Right lobe of liver (tissue), 6 donors: ENCODE results near the gene CRACDL. TPM values are rescaled to one million over a fixed set of nuclear protein-coding genes. Genes with fewer than 3 reads are reported as not detected.

ENCODE experiments used
- ATAC-seq, 4 donors: fragments of 200-7000 bp; cut with Tn5 transposase; one replicate each; pipeline ENCODE4 v1.9.1; 2020; ENCODE audit warnings: mild to moderate bottlenecking in 4 of 4, moderate library complexity in 4 of 4
- DNase-seq, 3 donors: peaks; one replicate each; pipeline ENCODE4 v3.0.0-alpha.2; 2020
- H3K27ac ChIP-seq, 3 donors: fragments of 200-600 bp; one replicate each; pipeline ENCODE4 v1.8.0; 2022
- H3K27me3 ChIP-seq, 2 donors: fragments of 200-600 bp; one replicate each; pipeline ENCODE4 v1.8.0; 2022
- H3K36me3 ChIP-seq, 4 donors: fragments of 200-600 bp; sonication (generic) in 1 of 4; one replicate each; pipeline versions ENCODE4 v1.5.1 to v1.8.0; 2017 to 2022; ENCODE audit warnings: control low read depth in 1 of 4
- H3K4me1 ChIP-seq, 4 donors: fragments of 200-600 bp; sonication (generic) in 1 of 4; one replicate each; pipeline versions ENCODE4 v1.5.1 to v1.8.0; 2017 to 2022; ENCODE audit warnings: control low read depth in 1 of 4
- H3K4me3 ChIP-seq, 3 donors: fragments of 200-600 bp; one replicate each; pipeline ENCODE4 v1.8.0; 2022
- H3K9me3 ChIP-seq, 4 donors: fragments of 200-600 bp; sonication (generic) in 1 of 4; one replicate each; pipeline versions ENCODE4 v1.5.1 to v1.8.0; 2017 to 2022; ENCODE audit warnings: control low read depth in 1 of 4
- POLR2A ChIP-seq: fragments of 450-650 bp; IDR thresholded peaks from one replicate; pipeline ENCODE4 v1.6.1; 2017; ENCODE audit warnings: antibody characterized with exemption, mild to moderate bottlenecking
- WGBS: methylation state at CpG from one replicate; pipeline ENCODE4 v1.1.6; 2018; ENCODE audit warnings: low coverage, low lambda C conversion rate; ENCODE audit not compliant: insufficient coverage; ENCODE audit errors: missing lambda C conversion rate; 5-methylcytosine and 5-hydroxymethylcytosine counted together
- intact Hi-C, 2 donors: fragments of 100-400 bp; cut with DNase I; formaldehyde crosslinking; loops; one replicate each; pipeline versions ENCODE4 v1.11.2 to v1.14.1; 2022
- total RNA-seq, 6 experiments: library from RNA; depleted of rRNA in 2 of 6; stranded (reverse); fragments of >200 nt in 2 of 6; fragmentation: NEBNext Ultra II Directional in 3 of 6; extraction: Animal tissue kit (Norgen Biotek cat#: 25700) in 3 of 6; gene quantifications; one replicate each; pipeline versions ENCODE4 v1.1.0 to v1.2.4, GENCODE V29; 2016 to 2023
- TF ChIP-seq, protein P1 (sequence below), 4 donors: fragments of 200-600 bp in 3 of 4; fragments of 450-650 bp in 1 of 4; IDR thresholded peaks; one replicate each; pipeline versions ENCODE4 v1.5.1 to v1.8.0; 2016 to 2022; ENCODE audit warnings: antibody characterized with exemption in 4 of 4, mild to moderate bottlenecking in 2 of 4
- donor health status: DM: no; HTN: yes; CAD: no.
- donor health status: DM: no; HTN: no; CAD: no.
- donor health status: DM: no; HTN: no; CAD: no.
- donor health status: DM: no; HTN: yes; CAD: no.
- donor health status: DM: no; HTN: yes; CAD: no.

The CRACDL gene
- total RNA-seq, 6 experiments from 2014 or later, result 0.12 to 0.56 (median 0.32) TPM

DNA sequence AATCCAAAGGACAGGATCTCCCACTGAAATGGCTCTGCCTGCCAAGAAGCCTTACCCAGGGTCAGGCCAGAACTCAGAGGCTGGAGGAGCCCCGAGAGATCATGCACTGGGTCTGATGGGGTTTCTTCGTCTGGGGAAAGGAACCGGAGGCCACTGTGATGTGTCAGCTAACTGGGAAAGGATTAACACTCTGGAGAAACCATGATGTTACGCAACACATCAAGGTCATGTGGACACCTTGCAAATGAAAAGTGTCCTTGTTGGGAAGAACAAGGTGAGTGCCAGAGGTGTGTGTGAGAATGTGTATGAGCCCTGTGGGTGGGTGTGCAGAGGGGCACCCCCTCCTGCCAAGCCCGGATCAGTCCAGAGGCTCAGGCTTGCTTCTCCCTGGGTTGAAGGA lies 86.9 kb downstream of the CRACDL start:
- 74% methylated on average over 3 of the region's 5 CpGs for WGBS
- no peak overlapping the region for H3K27ac ChIP-seq
- no peaks in the 10 kb centered on the region for H3K9me3 ChIP-seq
- no peaks in the 10 kb centered on the region for H3K27me3 ChIP-seq
- ATAC-seq (no peak), DNase-seq (no peak)
- intact Hi-C loops, result no loop called here
- no peaks in the 10 kb centered on the region for H3K36me3 ChIP-seq
- H3K4me1 ChIP-seq, result no peaks in the 10 kb centered on the region
- no peak overlapping the region for H3K4me3 ChIP-seq
- TF ChIP-seq POLR2A, result no peak
- TF ChIP-seq, protein P1, sequence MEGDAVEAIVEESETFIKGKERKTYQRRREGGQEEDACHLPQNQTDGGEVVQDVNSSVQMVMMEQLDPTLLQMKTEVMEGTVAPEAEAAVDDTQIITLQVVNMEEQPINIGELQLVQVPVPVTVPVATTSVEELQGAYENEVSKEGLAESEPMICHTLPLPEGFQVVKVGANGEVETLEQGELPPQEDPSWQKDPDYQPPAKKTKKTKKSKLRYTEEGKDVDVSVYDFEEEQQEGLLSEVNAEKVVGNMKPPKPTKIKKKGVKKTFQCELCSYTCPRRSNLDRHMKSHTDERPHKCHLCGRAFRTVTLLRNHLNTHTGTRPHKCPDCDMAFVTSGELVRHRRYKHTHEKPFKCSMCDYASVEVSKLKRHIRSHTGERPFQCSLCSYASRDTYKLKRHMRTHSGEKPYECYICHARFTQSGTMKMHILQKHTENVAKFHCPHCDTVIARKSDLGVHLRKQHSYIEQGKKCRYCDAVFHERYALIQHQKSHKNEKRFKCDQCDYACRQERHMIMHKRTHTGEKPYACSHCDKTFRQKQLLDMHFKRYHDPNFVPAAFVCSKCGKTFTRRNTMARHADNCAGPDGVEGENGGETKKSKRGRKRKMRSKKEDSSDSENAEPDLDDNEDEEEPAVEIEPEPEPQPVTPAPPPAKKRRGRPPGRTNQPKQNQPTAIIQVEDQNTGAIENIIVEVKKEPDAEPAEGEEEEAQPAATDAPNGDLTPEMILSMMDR (IDR thresholded peaks at IDR 0.05), result no peak

DNA sequence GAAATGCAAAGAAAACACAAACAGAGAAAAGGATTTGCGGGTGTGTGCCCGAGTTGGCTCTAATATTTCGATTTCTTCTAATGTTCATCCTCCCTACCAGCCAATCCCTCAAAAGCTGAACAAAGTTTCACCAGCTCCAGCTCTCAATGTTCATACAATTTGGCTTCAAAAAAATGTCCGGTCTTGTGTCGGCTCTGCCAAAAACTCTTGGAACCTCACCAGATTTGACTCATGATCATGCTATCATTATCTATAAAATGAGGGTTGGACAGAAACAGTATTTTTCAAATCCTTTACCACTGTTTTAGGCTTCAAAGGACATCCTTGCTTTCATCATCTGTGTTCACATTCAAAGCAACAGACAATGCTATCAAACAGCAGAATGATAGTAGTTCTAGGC lies 88.2 kb downstream of the CRACDL start:
- intact Hi-C loops, result no loop called here
- 66% methylated on average over 5 of the region's 5 CpGs for WGBS
- ATAC-seq (no peak), DNase-seq (no peak)
- TF ChIP-seq, protein P1 (IDR thresholded peaks at IDR 0.05), result no peak
- TF ChIP-seq POLR2A, result no peak
- H3K36me3 ChIP-seq, result no peaks in the 10 kb centered on the region
- H3K9me3 ChIP-seq, result no peaks in the 10 kb centered on the region
- no peak overlapping the region for H3K27ac ChIP-seq
- H3K4me1 ChIP-seq, result peaks cover 0 to 3% (median 0%) of the 10 kb centered on the region in 4 donors
- no peaks in the 10 kb centered on the region for H3K27me3 ChIP-seq
- no peak overlapping the region for H3K4me3 ChIP-seq

DNA sequence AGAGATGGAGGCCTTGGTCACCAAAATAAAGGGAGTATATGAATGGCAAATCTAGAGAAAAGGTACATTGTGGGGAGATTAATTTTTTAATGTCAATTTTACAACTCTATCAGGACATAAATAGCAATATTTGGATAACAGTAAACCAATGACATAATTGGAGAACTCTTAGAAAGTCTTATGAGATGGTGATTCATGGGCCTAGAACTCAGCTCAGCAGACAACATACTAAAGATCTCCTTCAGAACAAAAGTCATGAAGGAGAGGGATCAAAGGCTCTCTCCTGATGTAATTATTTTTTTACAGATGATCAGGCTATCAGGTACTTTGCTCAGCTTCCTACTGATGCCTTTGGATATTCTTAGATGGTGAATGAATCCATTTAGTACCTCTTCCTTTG lies 90.0 kb downstream of the CRACDL start:
- Histone ChIP-seq H3K9me3 (no peaks in the 10 kb centered on the region), H3K4me1 (peaks cover 0 to 8% (median 0%) of the 10 kb centered on the region in 4 donors), H3K36me3 (no peaks in the 10 kb centered on the region), H3K4me3 (no peak overlapping the region), H3K27me3 (no peaks in the 10 kb centered on the region), H3K27ac (no peak overlapping the region)
- intact Hi-C loops, result no loop called here
- DNase-seq, result no peak
- no peak for ATAC-seq
- no peak for TF ChIP-seq POLR2A
- TF ChIP-seq, protein P1 (IDR thresholded peaks at IDR 0.05), result no peak

DNA sequence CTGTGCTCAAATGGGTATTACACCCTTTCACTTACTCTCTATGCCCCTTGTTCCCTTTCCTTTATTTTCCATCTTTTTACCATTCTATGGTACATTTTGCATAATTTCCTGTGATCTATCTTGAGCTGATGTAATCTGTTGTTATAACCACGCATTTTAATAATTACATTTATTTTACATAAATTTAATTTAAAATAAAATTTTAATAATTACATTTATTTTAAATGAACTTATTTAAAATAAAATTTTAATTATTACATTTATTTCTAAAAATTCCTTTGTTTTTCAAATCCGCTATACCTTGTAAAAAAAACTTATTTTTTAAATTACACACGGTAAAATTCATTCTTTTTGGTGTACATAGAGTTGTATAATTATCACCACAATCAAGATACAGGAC lies 93.9 kb downstream of the CRACDL start:
- H3K4me3 ChIP-seq, result no peak overlapping the region
- intact Hi-C loops, result no loop called here
- H3K27me3 ChIP-seq, result no peaks in the 10 kb centered on the region
- peaks cover 0 to 10% (median 0%) of the 10 kb centered on the region in 4 donors for H3K4me1 ChIP-seq
- TF ChIP-seq, protein P1 (IDR thresholded peaks at IDR 0.05), result no peak
- no peak for TF ChIP-seq POLR2A
- H3K9me3 ChIP-seq, result no peaks in the 10 kb centered on the region
- no peak overlapping the region for H3K27ac ChIP-seq
- no peak for DNase-seq
- no peaks in the 10 kb centered on the region for H3K36me3 ChIP-seq
- 69% methylated on average over 3 of the region's 3 CpGs for WGBS
- no peak for ATAC-seq

DNA sequence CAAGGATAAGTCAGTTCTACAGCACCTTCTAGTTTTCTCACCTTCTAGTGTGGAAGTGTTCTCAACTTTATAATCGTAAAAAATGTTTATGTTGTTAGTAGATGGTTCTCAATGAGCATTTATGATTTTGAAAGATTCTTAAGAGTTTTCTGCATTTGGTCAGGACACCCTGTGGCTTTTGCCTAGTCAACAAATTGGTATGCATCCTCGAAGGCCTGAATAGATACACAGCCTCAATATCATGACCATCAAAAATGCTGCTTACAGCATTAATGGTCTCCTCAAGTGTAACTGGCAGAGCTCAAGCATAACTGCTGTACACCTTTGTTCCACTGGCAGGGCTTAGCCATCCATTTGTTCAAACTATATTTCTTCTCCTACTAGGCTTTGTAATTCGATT lies 96.7 kb downstream of the CRACDL start:
- Histone ChIP-seq H3K9me3 (no peaks in the 10 kb centered on the region), H3K27ac (no peak overlapping the region), H3K4me1 (peaks cover 0 to 13% (median 0%) of the 10 kb centered on the region in 4 donors), H3K4me3 (no peak overlapping the region), H3K27me3 (no peaks in the 10 kb centered on the region), H3K36me3 (no peaks in the 10 kb centered on the region)
- ATAC-seq, result no peak
- TF ChIP-seq, protein P1 (IDR thresholded peaks at IDR 0.05), result no peak
- TF ChIP-seq POLR2A, result no peak
- intact Hi-C loops, result loop anchor here in 1 of 2 donors (5.0 kb wide), 1 partner anchor 192 kb away; no protein-coding TSS in a partner anchor
- WGBS, result 33% methylated on average over 3 of the region's 3 CpGs
- DNase-seq, result no peak
